ENCODE results near the gene TACR2.

DNA sequence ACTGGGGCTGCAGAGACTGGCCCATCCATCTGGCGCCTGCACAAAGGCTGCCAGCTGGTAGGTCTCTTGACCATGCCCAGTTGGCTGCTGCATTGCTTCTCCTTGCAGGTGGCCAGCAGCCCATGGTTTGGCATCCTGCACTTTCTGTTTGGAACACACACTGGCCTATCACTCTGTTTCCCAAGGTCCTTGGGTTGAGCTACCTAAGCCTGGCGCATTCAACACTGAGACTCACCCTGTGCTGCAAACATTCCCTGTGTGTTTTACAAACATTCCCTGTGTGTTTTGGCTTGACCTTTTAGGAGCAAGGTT, 55.5 kb downstream of the TACR2 start:
- TF ChIP-seq, protein P1, sequence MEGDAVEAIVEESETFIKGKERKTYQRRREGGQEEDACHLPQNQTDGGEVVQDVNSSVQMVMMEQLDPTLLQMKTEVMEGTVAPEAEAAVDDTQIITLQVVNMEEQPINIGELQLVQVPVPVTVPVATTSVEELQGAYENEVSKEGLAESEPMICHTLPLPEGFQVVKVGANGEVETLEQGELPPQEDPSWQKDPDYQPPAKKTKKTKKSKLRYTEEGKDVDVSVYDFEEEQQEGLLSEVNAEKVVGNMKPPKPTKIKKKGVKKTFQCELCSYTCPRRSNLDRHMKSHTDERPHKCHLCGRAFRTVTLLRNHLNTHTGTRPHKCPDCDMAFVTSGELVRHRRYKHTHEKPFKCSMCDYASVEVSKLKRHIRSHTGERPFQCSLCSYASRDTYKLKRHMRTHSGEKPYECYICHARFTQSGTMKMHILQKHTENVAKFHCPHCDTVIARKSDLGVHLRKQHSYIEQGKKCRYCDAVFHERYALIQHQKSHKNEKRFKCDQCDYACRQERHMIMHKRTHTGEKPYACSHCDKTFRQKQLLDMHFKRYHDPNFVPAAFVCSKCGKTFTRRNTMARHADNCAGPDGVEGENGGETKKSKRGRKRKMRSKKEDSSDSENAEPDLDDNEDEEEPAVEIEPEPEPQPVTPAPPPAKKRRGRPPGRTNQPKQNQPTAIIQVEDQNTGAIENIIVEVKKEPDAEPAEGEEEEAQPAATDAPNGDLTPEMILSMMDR (IDR thresholded peaks at IDR 0.05) = no peak
- TF ChIP-seq POLR2A (IDR thresholded peaks at IDR 0.05) = no peak

Data from right lobe of liver (tissue), 4 donors.